Measurements from ENCODE around the gene BAHCC1. TPM values are rescaled to one million over a fixed set of nuclear protein-coding genes. Genes with fewer than 3 reads are reported as not detected.

BAHCC1 gene
- polyA plus RNA-seq, 1 experiment: 3.1 TPM

GRCh38 chr17:81494626-81495377 is 99.5 kb downstream of the BAHCC1 start:
- no peak for TF ChIP-seq CTCF (IDR thresholded peaks at IDR 0.05; ENCODE audit: insufficient read depth, low read depth, low read length)
- ChIA-PET POLR2A (no interaction called here), CTCF (interaction anchor here (1.6 kb wide), 1 partner anchor 10 kb away, joined by 4 read pairs; no protein-coding TSS in a partner anchor)
- H3K4me3 ChIP-seq (ENCODE audit: low read depth, low read length): no peak overlapping the region
- no peak for DNase-seq (ENCODE audit: low read depth)
- no peaks in the 10 kb centered on the region for H3K36me3 ChIP-seq (ENCODE audit: control insufficient read depth, insufficient read depth, low read length)
- peaks cover 4% of the 10 kb centered on the region; the same call in 1 of the 2 replicates for H3K27me3 ChIP-seq (ENCODE audit: control insufficient read depth, insufficient read depth, low read length)

GRCh38 chr17:81498953-81499600 is 103.8 kb downstream of the BAHCC1 start:
- ChIA-PET CTCF (interaction anchor here (1.2 to 2.2 kb wide), 2 partner anchors 14 to 244 kb away, joined by 3 to 8 read pairs; no protein-coding TSS in a partner anchor), POLR2A (no interaction called here)
- no peaks in the 10 kb centered on the region for H3K36me3 ChIP-seq (ENCODE audit: control insufficient read depth, insufficient read depth, low read length)
- TF ChIP-seq CTCF (IDR thresholded peaks at IDR 0.05; ENCODE audit: insufficient read depth, low read depth, low read length): no peak
- no peak for DNase-seq (ENCODE audit: low read depth)
- no peaks in the 10 kb centered on the region; the same call in 1 of the 2 replicates for H3K27me3 ChIP-seq (ENCODE audit: control insufficient read depth, insufficient read depth, low read length)
- no peak overlapping the region for H3K4me3 ChIP-seq (ENCODE audit: low read depth, low read length)

GRCh38 chr17:81499601-81499970 is 104.3 kb downstream of the BAHCC1 start:
- ChIA-PET POLR2A (no interaction called here), CTCF (interaction anchor here (0.8 kb wide), 1 partner anchor 7 kb away, joined by 3 read pairs; no protein-coding TSS in a partner anchor)
- H3K4me3 ChIP-seq (ENCODE audit: low read depth, low read length): no peak overlapping the region
- no peaks in the 10 kb centered on the region; the same call in 1 of the 2 replicates for H3K27me3 ChIP-seq (ENCODE audit: control insufficient read depth, insufficient read depth, low read length)
- H3K36me3 ChIP-seq (ENCODE audit: control insufficient read depth, insufficient read depth, low read length): no peaks in the 10 kb centered on the region
- no peak for TF ChIP-seq CTCF (IDR thresholded peaks at IDR 0.05; ENCODE audit: insufficient read depth, low read depth, low read length)
- DNase-seq (ENCODE audit: low read depth): no peak

GRCh38 chr17:81500047-81500446 is 104.8 kb downstream of the BAHCC1 start:
- no peak for DNase-seq (ENCODE audit: low read depth)

More at GRCh38 chr17:81500047-81500446, 104.8 kb downstream of the BAHCC1 start:
- no peaks in the 10 kb centered on the region; the same call in 1 of the 2 replicates for H3K27me3 ChIP-seq (ENCODE audit: control insufficient read depth, insufficient read depth, low read length)
- ChIA-PET POLR2A (no interaction called here), CTCF (interaction anchor here (0.8 kb wide), 1 partner anchor 8 kb away, joined by 3 read pairs; no protein-coding TSS in a partner anchor)
- no peaks in the 10 kb centered on the region for H3K36me3 ChIP-seq (ENCODE audit: control insufficient read depth, insufficient read depth, low read length)
- no peak overlapping the region for H3K4me3 ChIP-seq (ENCODE audit: low read depth, low read length)
- no peak for TF ChIP-seq CTCF (IDR thresholded peaks at IDR 0.05; ENCODE audit: insufficient read depth, low read depth, low read length)

All from BJ (cell line).